ENCODE measurements around the gene TPSAB1.

Gene TPSAB1

GRCh38 chr16:1211451-1212268 is 28.8 kb upstream of the TPSAB1 start:
- H3K4me3 ChIP-seq (replicated peaks in 1 of 2; ENCODE audit: low read depth in 2 of 2, low read length in 2 of 2), result no peak overlapping the region
- TF ChIP-seq CTCF (IDR thresholded peaks at IDR 0.05; ENCODE audit: low read depth, low read length), result no peak
- DNase-seq (ENCODE audit: low read depth in 2 of 2), result no peak

- TF ChIP-seq CTCF (IDR thresholded peaks at IDR 0.05; ENCODE audit: low read depth, low read length), result no peak
- no peak overlapping the region for H3K4me3 ChIP-seq (replicated peaks in 1 of 2; ENCODE audit: low read depth in 2 of 2, low read length in 2 of 2)
- DNase-seq (ENCODE audit: low read depth in 2 of 2), result no peak
These were observed 27.8 kb upstream of the TPSAB1 start for GRCh38 chr16:1212616-1213194.

GRCh38 chr16:1213231-1213630 is 27.3 kb upstream of the TPSAB1 start:
- H3K4me3 ChIP-seq (replicated peaks in 1 of 2; ENCODE audit: low read depth in 2 of 2, low read length in 2 of 2), result no peak overlapping the region
- no peak for DNase-seq (ENCODE audit: low read depth in 2 of 2)
- no peak for TF ChIP-seq CTCF (IDR thresholded peaks at IDR 0.05; ENCODE audit: low read depth, low read length)

GRCh38 chr16:1213796-1214372 is 26.6 kb upstream of the TPSAB1 start:
- no peak for TF ChIP-seq CTCF (IDR thresholded peaks at IDR 0.05; ENCODE audit: low read depth, low read length)
- no peak for DNase-seq (ENCODE audit: low read depth in 2 of 2)

GRCh38 chr16:1214719-1215118 is 25.8 kb upstream of the TPSAB1 start:
- H3K4me3 ChIP-seq (replicated peaks in 1 of 2; ENCODE audit: low read depth in 2 of 2, low read length in 2 of 2), result no peak overlapping the region
- TF ChIP-seq CTCF (IDR thresholded peaks at IDR 0.05; ENCODE audit: low read depth, low read length), result no peak
- DNase-seq (ENCODE audit: low read depth in 2 of 2), result no peak

More at GRCh38 chr16:1213796-1214372, 26.6 kb upstream of the TPSAB1 start:
- H3K4me3 ChIP-seq (replicated peaks in 1 of 2; ENCODE audit: low read depth in 2 of 2, low read length in 2 of 2), result no peak overlapping the region

GRCh38 chr16:1215574-1216295 is 24.8 kb upstream of the TPSAB1 start:
- no peak for DNase-seq (ENCODE audit: low read depth in 2 of 2)
- H3K4me3 ChIP-seq (replicated peaks in 1 of 2; ENCODE audit: low read depth in 2 of 2, low read length in 2 of 2), result no peak overlapping the region

More at GRCh38 chr16:1215574-1216295, 24.8 kb upstream of the TPSAB1 start:
- no peak for TF ChIP-seq CTCF (IDR thresholded peaks at IDR 0.05; ENCODE audit: low read depth, low read length)
